SIG-M5 (cell line): Measurements from ENCODE around the gene BTK.
"Not testable (repeated sequence)": the region's sequence is repeated elsewhere in the genome, so short reads cannot be mapped to it uniquely, and the experiment has no call there.

Experiments
- DNase-seq: peaks from one replicate; lab custom pipeline; 2025; lab: John Stamatoyannopoulos, UW

The BTK gene

GRCh38 chrX:101337776-101338271, 48.2 kb downstream of the BTK start:
- no peak for DNase-seq

- not testable (repeated sequence) for DNase-seq
These were observed 51.7 kb downstream of the BTK start for GRCh38 chrX:101334310-101334709.

- not testable (repeated sequence) for DNase-seq
These were observed 59.4 kb downstream of the BTK start for GRCh38 chrX:101326600-101326999.

- DNase-seq = no peak
These were observed 82.2 kb downstream of the BTK start for GRCh38 chrX:101303790-101304189.
